ENCODE data around the gene KIAA1549.

DNA sequence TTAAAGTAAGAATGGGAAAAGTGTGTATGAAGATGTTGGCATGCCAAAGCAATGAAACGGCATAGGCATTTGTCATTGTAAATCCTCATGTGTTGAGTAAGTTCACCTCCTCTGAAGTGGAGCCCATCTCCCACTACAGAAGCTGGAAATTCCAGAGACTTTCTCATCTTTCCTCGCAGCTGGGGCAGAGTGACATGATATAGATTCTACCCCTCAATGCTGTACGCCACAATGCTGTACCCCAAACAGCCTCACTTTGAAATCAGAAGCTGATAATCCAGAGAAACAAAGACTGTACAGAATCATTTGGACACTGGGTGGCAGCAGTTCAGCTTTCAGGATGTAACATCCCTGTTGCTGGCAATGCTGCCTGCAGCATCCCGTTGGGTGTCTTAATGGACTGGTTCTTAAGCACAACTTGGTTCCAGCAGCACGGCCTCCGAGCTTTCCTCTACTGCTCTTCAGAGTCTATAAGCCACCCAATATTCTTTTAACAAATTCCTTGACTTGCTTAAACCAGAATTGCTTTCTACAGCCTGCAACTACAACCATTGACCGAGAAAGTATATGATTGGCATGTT lies 35.8 kb upstream of the KIAA1549 start:
- TF ChIP-seq POLR2A (IDR thresholded peaks at IDR 0.05; ENCODE audit: control extremely low read depth in 1 of 2, low read depth in 2 of 2, low read length in 2 of 2) (no peak), SP2 (IDR thresholded peaks at IDR 0.05; ENCODE audit: low read length) (no peak)

All from H1 (cell line).